CD4-positive, alpha-beta T cell treated with Interleukin-4 for 4 hours (primary cell): ENCODE results near the gene MAN1C1.

ENCODE experiments used
- DNase-seq: peaks from one replicate; pipeline ENCODE4 v3.0.0-alpha.2; 2020

MAN1C1 gene

GRCh38 chr1:25616095-25616986, at the start of gene MAN1C1:
MAN1C1 (plus strand) TSS chr1:25616791; CDS start chr1:25617798, 1,007 bp downstream.
- peak; percentile 81 for DNase-seq

- no peak for DNase-seq
These were observed 48.9 kb upstream of the MAN1C1 start for GRCh38 chr1:25567710-25568089.

GRCh38 chr1:25568090-25568833, 48.3 kb upstream of the MAN1C1 start:
- no peak for DNase-seq

GRCh38 chr1:25568834-25569596, 47.6 kb upstream of the MAN1C1 start:
- DNase-seq = peak; percentile 21

- no peak for DNase-seq
These were observed 46.8 kb upstream of the MAN1C1 start for GRCh38 chr1:25569597-25570396.

- no peak for DNase-seq
These were observed 45.6 kb upstream of the MAN1C1 start for GRCh38 chr1:25570798-25571521.

GRCh38 chr1:25571522-25571970, 45.0 kb upstream of the MAN1C1 start:
- no peak for DNase-seq

GRCh38 chr1:25572107-25572506, 44.5 kb upstream of the MAN1C1 start:
- no peak for DNase-seq

GRCh38 chr1:25572708-25573590, 43.6 kb upstream of the MAN1C1 start:
- peak; percentile 35 for DNase-seq

GRCh38 chr1:25573591-25573930, 43.0 kb upstream of the MAN1C1 start:
- no peak for DNase-seq

GRCh38 chr1:25573961-25574360, 42.6 kb upstream of the MAN1C1 start:
- no peak for DNase-seq

GRCh38 chr1:25575191-25575590, 41.4 kb upstream of the MAN1C1 start:
- no peak for DNase-seq

GRCh38 chr1:25576459-25577133, 40.0 kb upstream of the MAN1C1 start:
- DNase-seq = no peak

GRCh38 chr1:25577134-25577920, 39.3 kb upstream of the MAN1C1 start:
- DNase-seq = no peak

- no peak for DNase-seq
These were observed 37.0 kb upstream of the MAN1C1 start for GRCh38 chr1:25579292-25580252.

GRCh38 chr1:25580927-25581326, 35.7 kb upstream of the MAN1C1 start:
- DNase-seq = no peak

- no peak for DNase-seq
These were observed 34.8 kb upstream of the MAN1C1 start for GRCh38 chr1:25581764-25582163.
